Ovary (tissue), 3 donors: ENCODE results near the gene TMEM37.

Experiments
- CTCF ChIP-seq, 3 donors: fragments of 450-650 bp in 2 of 3; fragments of 200-600 bp in 1 of 3; IDR thresholded peaks; one replicate each; pipeline versions ENCODE4 v1.5.1 to v1.8.0; 2016 to 2022; ENCODE audit warnings: antibody characterized with exemption in 3 of 3, mild to moderate bottlenecking in 1 of 3
- POLR2A ChIP-seq: fragments of 450-650 bp; IDR thresholded peaks from one replicate; pipeline ENCODE4 v1.6.1; 2017; ENCODE audit warnings: antibody characterized with exemption, mild to moderate bottlenecking, moderate library complexity
- donor health status: DM: no; HTN: no; CAD: no.

GRCh38 chr2:119462574-119462973 is 30.9 kb downstream of the TMEM37 start:
- TF ChIP-seq POLR2A (no peak), CTCF (IDR thresholded peaks at IDR 0.05) (no peak)
